Adrenal gland (tissue), 12 donors: ENCODE results near the gene FYB1. TPM values are rescaled to one million over a fixed set of nuclear protein-coding genes. Genes with fewer than 3 reads are reported as not detected.

ENCODE experiments used
- DNase-seq, 7 donors: peaks; one replicate each; pipeline ENCODE4 v3.0.0-alpha.2; 2019 to 2020
- H3K27ac ChIP-seq, 5 donors: fragments of 200-600 bp; sonication (generic) in 4 of 5; 1 replicate in 3 of 5; 2 replicates in 2 of 5; pipeline versions ENCODE4 v1.5.1 to v1.8.0; 2016 to 2020; ENCODE audit warnings: mild to moderate bottlenecking in 1 of 5
- H3K27me3 ChIP-seq: fragments of 200-600 bp; 2 replicates; pipeline ENCODE4 v1.8.0; 2021
- H3K36me3 ChIP-seq, 2 donors: fragments of 200-600 bp; replicated peaks in 1 of 2; 1 replicate in 1 of 2; 2 replicates in 1 of 2; pipeline versions ENCODE4 v1.5.1 to v1.8.0; 2018 to 2022
- H3K4me1 ChIP-seq, 2 donors: fragments of 200-600 bp; replicated peaks in 1 of 2; 1 replicate in 1 of 2; 2 replicates in 1 of 2; pipeline versions ENCODE4 v1.5.1 to v1.8.0; 2018 to 2021
- H3K4me3 ChIP-seq, 4 donors: fragments of 200-600 bp; sonication (generic) in 3 of 4; one replicate each; pipeline ENCODE4 v1.5.1; 2016 to 2018
- H3K9me3 ChIP-seq, 3 donors: fragments of 200-600 bp; sonication (generic) in 1 of 3; replicated peaks in 1 of 3; 1 replicate in 2 of 3; 2 replicates in 1 of 3; pipeline versions ENCODE4 v1.5.1 to v1.8.0; 2016 to 2021
- POLR2A ChIP-seq, 2 donors: fragments of 450-650 bp; IDR thresholded peaks; one replicate each; pipeline ENCODE4 v1.6.1; 2017; ENCODE audit warnings: antibody characterized with exemption in 2 of 2, mild to moderate bottlenecking in 2 of 2, moderate library complexity in 1 of 2
- WGBS, 4 donors: extraction: QIAGEN DNeasy Blood & Tissue Kit in 2 of 4; methylation state at CpG; one replicate each; pipeline versions ENCODE4 v1.1.5 to v1.1.7; 2013 to 2017; 5-methylcytosine and 5-hydroxymethylcytosine counted together
- intact Hi-C, 2 donors: fragments of 100-400 bp; cut with DNase I; formaldehyde crosslinking; loops; one replicate each; pipeline versions ENCODE4 v1.14.1 to v1.15.0; 2022 to 2023
- polyA plus RNA-seq, 3 donors: library from polyadenylated mRNA; stranded (reverse); fragments of 200-250 nt in 2 of 3; fragments of 350-450 nt in 1 of 3; fragmentation: Illumina TruSeq in 1 of 3; extraction: RNeasy Lipid Tissue Mini Kit (QIAGEN cat#74804) in 1 of 3; gene quantifications; one replicate each; pipeline ENCODE4 v1.2.3, GENCODE V29; 2013 to 2014
- total RNA-seq, 9 donors: library from RNA; depleted of rRNA in 4 of 9; stranded (reverse); fragments of >200 nt in 4 of 9; fragments of 120-200 nt in 1 of 9; fragmentation: NEBNext Ultra II Directional in 1 of 9; extraction: Animal tissue kit (Norgen Biotek cat#: 25700) in 1 of 9; gene quantifications; one replicate each; pipeline versions ENCODE4 v1.1.0 to v1.2.4, GENCODE V29; 2013 to 2023
- TF ChIP-seq, protein P1 (sequence below), 6 experiments: fragments of 450-650 bp in 4 of 6; fragments of 200-600 bp in 2 of 6; sonication (generic) in 1 of 6; IDR thresholded peaks; 1 replicate in 5 of 6; 2 replicates in 1 of 6; pipeline versions ENCODE4 v1.5.1 to v1.8.0; 2016 to 2021; ENCODE audit warnings: antibody characterized with exemption in 6 of 6, mild to moderate bottlenecking in 2 of 6, moderate library complexity in 1 of 6
- donor health status: healthy with polysubstance abuse.
- donor health status: Bipolar disorder and iron deficiency.
- donor health status: DM: yes; HTN: yes; CAD: no.
- donor health status: DM: no; HTN: no; CAD: no.
- donor health status: DM: no; HTN: no; CAD: no.
- donor health status: DM: yes; HTN: yes; CAD: no.

The FYB1 gene
- total and polyA plus RNA-seq, 12 donors = 1.6 to 29.8 (median 13.6) TPM

- DNase-seq = no peak
- H3K27me3 ChIP-seq = no peaks in the 10 kb centered on the region
- no peak overlapping the region for H3K4me3 ChIP-seq
- H3K4me1 ChIP-seq = no peaks in the 10 kb centered on the region
- TF ChIP-seq, protein P1, sequence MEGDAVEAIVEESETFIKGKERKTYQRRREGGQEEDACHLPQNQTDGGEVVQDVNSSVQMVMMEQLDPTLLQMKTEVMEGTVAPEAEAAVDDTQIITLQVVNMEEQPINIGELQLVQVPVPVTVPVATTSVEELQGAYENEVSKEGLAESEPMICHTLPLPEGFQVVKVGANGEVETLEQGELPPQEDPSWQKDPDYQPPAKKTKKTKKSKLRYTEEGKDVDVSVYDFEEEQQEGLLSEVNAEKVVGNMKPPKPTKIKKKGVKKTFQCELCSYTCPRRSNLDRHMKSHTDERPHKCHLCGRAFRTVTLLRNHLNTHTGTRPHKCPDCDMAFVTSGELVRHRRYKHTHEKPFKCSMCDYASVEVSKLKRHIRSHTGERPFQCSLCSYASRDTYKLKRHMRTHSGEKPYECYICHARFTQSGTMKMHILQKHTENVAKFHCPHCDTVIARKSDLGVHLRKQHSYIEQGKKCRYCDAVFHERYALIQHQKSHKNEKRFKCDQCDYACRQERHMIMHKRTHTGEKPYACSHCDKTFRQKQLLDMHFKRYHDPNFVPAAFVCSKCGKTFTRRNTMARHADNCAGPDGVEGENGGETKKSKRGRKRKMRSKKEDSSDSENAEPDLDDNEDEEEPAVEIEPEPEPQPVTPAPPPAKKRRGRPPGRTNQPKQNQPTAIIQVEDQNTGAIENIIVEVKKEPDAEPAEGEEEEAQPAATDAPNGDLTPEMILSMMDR (IDR thresholded peaks at IDR 0.05) = no peak
- TF ChIP-seq POLR2A (IDR thresholded peaks at IDR 0.05) = no peak
- H3K36me3 ChIP-seq = no peaks in the 10 kb centered on the region
- intact Hi-C loops = no loop called here
- 62 to 69% (median 67%) methylated on average over 5 of the region's 5 CpGs for WGBS, 4 donors
- H3K9me3 ChIP-seq = no peaks in the 10 kb centered on the region
- H3K27ac ChIP-seq = no peak overlapping the region
These were observed 21.2 kb downstream of the FYB1 start for GRCh38 chr5:39198127-39198526.

DNA sequence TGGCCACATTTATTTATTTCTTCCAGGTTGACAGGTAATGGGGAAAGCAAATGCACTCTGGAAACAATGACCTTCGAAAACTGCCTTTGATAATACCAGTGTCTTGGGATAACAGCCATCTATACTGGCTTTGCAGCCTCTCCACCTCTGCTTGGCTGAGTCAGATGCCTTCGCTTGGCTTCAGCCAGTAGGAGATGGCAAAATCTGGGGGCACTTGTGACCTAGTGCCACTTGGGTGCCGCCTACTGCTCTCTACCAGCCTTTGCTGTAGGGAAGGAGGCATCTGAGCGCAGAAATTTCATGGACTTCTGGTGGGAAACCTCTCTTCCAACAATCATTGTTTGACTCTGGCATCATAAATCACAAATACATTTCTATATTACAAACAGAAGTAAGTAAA lies 21.8 kb downstream of the FYB1 start:
- Histone ChIP-seq H3K9me3 (no peaks in the 10 kb centered on the region), H3K4me1 (no peaks in the 10 kb centered on the region), H3K36me3 (no peaks in the 10 kb centered on the region), H3K27ac (no peak overlapping the region), H3K27me3 (no peaks in the 10 kb centered on the region), H3K4me3 (no peak overlapping the region)
- no peak for DNase-seq
- intact Hi-C loops = no loop called here
- 80 to 92% (median 89%) methylated on average over 4 of the region's 4 CpGs for WGBS, 4 donors
- TF ChIP-seq POLR2A (IDR thresholded peaks at IDR 0.05) = no peak
- TF ChIP-seq, protein P1 (IDR thresholded peaks at IDR 0.05) = no peak

DNA sequence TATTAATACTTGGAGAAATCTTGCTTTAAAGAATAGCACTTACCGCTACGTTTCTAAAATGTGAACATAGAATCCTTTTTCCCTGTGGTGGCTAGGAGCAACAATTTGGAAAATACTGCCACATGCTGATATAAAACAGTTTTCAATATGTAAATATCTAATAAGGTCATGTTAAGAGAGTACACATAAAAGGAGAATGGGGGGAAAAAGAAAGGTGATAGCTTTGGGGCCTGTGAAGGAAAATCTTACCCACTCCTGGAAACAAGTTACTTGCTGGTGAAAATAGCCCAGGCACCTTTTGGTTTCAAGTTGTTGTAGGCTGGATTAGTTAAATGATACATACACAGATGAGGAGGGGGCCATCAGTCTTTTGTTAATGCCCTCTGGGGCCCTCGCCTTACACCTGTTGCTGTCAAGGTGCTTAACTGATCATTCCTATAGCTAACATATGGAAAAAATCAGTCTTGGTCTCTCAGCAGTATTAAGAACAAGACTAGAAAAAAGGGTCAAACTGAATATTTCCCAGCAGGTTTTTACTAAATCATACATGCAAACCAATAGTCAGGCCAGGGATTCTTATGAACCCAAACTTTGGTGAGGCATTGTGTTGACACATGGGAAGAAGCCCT lies 24.1 kb downstream of the FYB1 start:
- WGBS, 4 donors = 90 to 97% (median 94%) methylated on average over 3 of the region's 3 CpGs
- intact Hi-C loops = no loop called here
- Histone ChIP-seq H3K27ac (no peak overlapping the region), H3K36me3 (no peaks in the 10 kb centered on the region), H3K4me3 (no peak overlapping the region), H3K9me3 (no peaks in the 10 kb centered on the region), H3K27me3 (no peaks in the 10 kb centered on the region), H3K4me1 (no peaks in the 10 kb centered on the region)
- TF ChIP-seq, protein P1 (IDR thresholded peaks at IDR 0.05) = no peak
- TF ChIP-seq POLR2A (IDR thresholded peaks at IDR 0.05) = no peak
- DNase-seq = no peak

GRCh38 chr5:39194466-39195136 lies 24.8 kb downstream of the FYB1 start:
- TF ChIP-seq, protein P1 (IDR thresholded peaks at IDR 0.05) = no peak
- TF ChIP-seq POLR2A (IDR thresholded peaks at IDR 0.05) = no peak
- WGBS, 4 donors = 58 to 70% (median 64%) methylated on average over 11 of the region's 11 CpGs
- intact Hi-C loops = no loop called here
- H3K27ac ChIP-seq = no peak overlapping the region
- DNase-seq = no peak
- no peaks in the 10 kb centered on the region for H3K27me3 ChIP-seq
- no peaks in the 10 kb centered on the region for H3K36me3 ChIP-seq
- H3K4me3 ChIP-seq = no peak overlapping the region
- H3K9me3 ChIP-seq = no peaks in the 10 kb centered on the region
- H3K4me1 ChIP-seq = no peaks in the 10 kb centered on the region
